ENCODE data around the gene TSPAN18.
A peak's percentile ranks its signal among the peaks of the same experiment; 100 is the strongest.

Gene TSPAN18

GRCh38 chr11:44718057-44718456 lies 8.7 kb upstream of the TSPAN18 start:
- TF ChIP-seq CTCF (IDR thresholded peaks at IDR 0.05; ENCODE audit: insufficient read depth, low read depth, low read length, missing control alignments) = no peak
- no peak overlapping the region for H3K4me3 ChIP-seq (ENCODE audit: low read depth, low read length)

GRCh38 chr11:44718612-44719390 lies 8.0 kb upstream of the TSPAN18 start:
- no peak for DNase-seq (ENCODE audit: low read depth)
- H3K4me3 ChIP-seq (ENCODE audit: low read depth, low read length) = no peak overlapping the region
- no peak for TF ChIP-seq CTCF (IDR thresholded peaks at IDR 0.05; ENCODE audit: insufficient read depth, low read depth, low read length, missing control alignments)

More at GRCh38 chr11:44718057-44718456, 8.7 kb upstream of the TSPAN18 start:
- DNase-seq (ENCODE audit: low read depth) = no peak

GRCh38 chr11:44725016-44725685 lies 1.6 kb upstream of the TSPAN18 start:
- no peak for TF ChIP-seq CTCF (IDR thresholded peaks at IDR 0.05; ENCODE audit: insufficient read depth, low read depth, low read length, missing control alignments)
- DNase-seq (ENCODE audit: low read depth) = no peak
- H3K4me3 ChIP-seq (ENCODE audit: low read depth, low read length) = no peak overlapping the region

GRCh38 chr11:44725757-44726282 lies 942 bp upstream of the TSPAN18 start:
- TF ChIP-seq CTCF (IDR thresholded peaks at IDR 0.05; ENCODE audit: insufficient read depth, low read depth, low read length, missing control alignments) = no peak
- no peak for DNase-seq (ENCODE audit: low read depth)
- no peak overlapping the region for H3K4me3 ChIP-seq (ENCODE audit: low read depth, low read length)

GRCh38 chr11:44727114-44727372 lies 281 bp downstream of the TSPAN18 start:
- peak overlapping the region; percentile 52 for H3K4me3 ChIP-seq (ENCODE audit: low read depth, low read length)
- DNase-seq (ENCODE audit: low read depth) = no peak
- TF ChIP-seq CTCF (IDR thresholded peaks at IDR 0.05; ENCODE audit: insufficient read depth, low read depth, low read length, missing control alignments) = no peak

GRCh38 chr11:44727373-44728287 lies 868 bp downstream of the TSPAN18 start:
- peak; percentile 81 for DNase-seq (ENCODE audit: low read depth)
- peak; percentile 95 for TF ChIP-seq CTCF (IDR thresholded peaks at IDR 0.05; ENCODE audit: insufficient read depth, low read depth, low read length, missing control alignments)
- peak overlapping the region; percentile 52 for H3K4me3 ChIP-seq (ENCODE audit: low read depth, low read length)

All from GM12865 (cell line).